Body of pancreas (tissue), 4 donors: ENCODE data around the gene WHRN.

Source experiments
- POLR2A ChIP-seq, 3 donors: fragments of 450-650 bp; IDR thresholded peaks; one replicate each; pipeline ENCODE4 v1.6.1; 2016; ENCODE audit warnings: antibody characterized with exemption in 3 of 3, mild to moderate bottlenecking in 2 of 3
- TF ChIP-seq, protein P1 (sequence below), 7 experiments: fragments of 450-650 bp in 4 of 7; fragments of 200-600 bp in 3 of 7; sonication (generic) in 3 of 7; IDR thresholded peaks; one replicate each; pipeline ENCODE4 v1.5.1; 2016 to 2019; ENCODE audit warnings: antibody characterized with exemption in 7 of 7

DNA sequence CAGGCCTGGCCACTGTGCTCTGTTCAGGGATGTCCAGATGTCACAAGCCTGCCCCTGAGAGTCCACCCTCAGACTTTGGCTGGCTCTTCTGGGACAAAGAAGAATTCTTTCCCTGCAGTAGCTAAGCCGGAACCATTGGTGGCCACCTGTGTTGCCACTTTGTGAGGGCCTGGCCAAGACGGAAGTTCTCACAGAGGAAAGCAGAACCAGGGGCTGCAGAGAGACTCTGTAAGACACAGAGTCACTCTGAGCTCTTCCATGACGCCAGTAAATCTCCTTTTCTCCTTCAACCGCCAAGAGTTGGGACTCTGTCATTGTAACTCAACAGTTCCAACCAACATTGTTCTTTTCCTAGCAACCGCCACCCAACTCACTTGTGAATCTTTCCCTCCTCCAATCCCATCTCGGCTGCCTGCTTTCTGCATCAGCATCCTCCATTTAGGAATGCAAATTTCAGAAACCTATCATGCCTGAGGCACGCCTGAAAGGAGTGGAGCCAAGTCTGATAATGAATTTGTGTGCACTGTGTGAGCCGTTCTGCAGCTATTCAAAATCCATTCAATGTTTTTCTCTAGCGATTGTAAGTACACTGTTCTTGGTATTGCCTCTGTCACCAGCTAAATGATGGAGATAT, 44.5 kb upstream of the WHRN start:
- TF ChIP-seq, protein P1, sequence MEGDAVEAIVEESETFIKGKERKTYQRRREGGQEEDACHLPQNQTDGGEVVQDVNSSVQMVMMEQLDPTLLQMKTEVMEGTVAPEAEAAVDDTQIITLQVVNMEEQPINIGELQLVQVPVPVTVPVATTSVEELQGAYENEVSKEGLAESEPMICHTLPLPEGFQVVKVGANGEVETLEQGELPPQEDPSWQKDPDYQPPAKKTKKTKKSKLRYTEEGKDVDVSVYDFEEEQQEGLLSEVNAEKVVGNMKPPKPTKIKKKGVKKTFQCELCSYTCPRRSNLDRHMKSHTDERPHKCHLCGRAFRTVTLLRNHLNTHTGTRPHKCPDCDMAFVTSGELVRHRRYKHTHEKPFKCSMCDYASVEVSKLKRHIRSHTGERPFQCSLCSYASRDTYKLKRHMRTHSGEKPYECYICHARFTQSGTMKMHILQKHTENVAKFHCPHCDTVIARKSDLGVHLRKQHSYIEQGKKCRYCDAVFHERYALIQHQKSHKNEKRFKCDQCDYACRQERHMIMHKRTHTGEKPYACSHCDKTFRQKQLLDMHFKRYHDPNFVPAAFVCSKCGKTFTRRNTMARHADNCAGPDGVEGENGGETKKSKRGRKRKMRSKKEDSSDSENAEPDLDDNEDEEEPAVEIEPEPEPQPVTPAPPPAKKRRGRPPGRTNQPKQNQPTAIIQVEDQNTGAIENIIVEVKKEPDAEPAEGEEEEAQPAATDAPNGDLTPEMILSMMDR (IDR thresholded peaks at IDR 0.05) = no peak
- TF ChIP-seq POLR2A (IDR thresholded peaks at IDR 0.05) = no peak
